Embryonic facial prominence (tissue), 1 donor: ENCODE results near the gene PIK3C2B.

Experiments used
- DNase-seq: peaks from one replicate; pipeline ENCODE4 v3.0.0-alpha.2; 2016; ENCODE audit errors: extremely low spot score

Gene PIK3C2B

DNA sequence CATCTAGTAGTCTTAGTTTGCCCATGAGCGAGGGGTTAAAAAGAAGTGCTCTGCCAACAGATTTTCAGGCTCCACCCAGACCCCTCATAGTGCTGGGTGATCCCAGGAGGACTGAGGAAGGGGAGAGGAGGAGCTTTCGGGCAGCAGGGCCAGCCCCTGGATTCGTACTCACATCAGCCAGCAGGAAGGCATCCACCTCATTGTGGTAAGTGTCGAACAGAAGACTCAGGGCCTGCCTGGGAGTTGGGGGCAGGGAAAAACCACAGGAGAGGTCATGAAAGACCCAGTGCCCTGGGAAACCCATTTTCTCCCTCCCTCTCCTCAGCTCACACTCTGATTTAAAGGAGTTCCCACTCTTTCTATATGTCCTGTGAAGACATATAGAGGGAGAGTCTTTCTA is 34.9 kb downstream of the PIK3C2B start:
- DNase-seq = no peak

DNA sequence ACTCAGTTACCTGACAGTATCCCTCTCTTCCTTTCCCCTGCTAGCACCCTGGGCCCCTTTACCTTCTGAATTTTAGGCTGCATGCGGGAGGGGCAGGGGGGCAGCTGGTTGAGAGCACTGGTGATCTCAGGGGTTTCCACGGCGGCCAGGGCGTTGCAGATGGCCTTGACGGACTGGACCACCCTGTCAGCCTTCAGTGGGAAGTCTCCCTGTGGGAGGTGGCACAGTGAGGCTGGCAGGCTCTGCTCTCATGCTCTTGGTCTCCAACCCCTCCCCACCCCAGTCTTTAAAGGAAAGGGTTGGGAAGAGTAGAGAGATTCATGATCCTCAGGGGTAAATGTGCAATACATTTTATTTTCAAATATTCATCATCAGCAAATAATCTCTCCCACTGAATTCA is 36.9 kb downstream of the PIK3C2B start:
- no peak for DNase-seq

DNA sequence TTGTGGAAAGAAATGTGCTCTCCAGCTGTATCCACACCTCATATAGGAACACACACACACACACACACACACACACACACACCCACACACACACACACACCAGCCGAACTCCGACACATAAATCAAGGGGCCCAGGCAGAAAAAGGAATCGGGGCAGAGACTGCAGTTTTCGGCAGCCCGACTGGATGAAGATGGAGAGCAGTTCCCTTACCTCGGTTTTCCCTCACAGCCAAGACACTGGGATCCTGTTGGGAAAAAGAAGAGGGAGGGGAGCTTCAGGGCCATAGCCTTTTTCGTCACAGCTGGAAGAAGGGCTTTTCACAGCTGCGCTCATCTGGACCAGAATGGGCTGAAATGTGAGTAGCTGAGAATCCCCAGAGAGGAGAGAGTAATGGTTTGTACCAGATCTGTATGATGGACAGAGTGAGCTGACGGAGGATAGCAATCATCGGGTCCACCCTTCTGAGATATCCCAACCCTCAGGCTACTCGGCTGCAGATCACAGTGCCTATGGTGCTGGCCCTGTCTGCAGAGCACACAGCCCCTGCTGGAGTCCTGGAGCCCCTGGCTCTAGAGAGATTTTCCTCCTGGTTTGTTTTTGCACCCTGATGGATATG is 37.7 kb downstream of the PIK3C2B start:
- peak; percentile 18 for DNase-seq

DNA sequence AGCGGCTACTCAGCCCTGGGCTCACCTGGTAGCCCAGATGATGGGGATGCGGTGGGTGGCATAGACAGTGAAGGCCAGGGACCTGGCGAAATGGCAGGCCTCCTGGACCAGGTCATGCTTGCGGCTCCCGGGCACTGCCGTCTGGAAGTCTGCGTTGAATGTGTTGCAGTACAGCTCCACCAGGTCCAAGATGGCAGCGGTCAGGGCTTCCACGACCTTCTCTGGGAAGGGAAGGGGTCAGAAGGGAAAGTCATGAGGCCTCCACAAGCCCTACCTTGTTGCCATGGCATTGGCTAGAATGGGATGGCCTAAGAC is 38.8 kb downstream of the PIK3C2B start:
- no peak for DNase-seq

DNA sequence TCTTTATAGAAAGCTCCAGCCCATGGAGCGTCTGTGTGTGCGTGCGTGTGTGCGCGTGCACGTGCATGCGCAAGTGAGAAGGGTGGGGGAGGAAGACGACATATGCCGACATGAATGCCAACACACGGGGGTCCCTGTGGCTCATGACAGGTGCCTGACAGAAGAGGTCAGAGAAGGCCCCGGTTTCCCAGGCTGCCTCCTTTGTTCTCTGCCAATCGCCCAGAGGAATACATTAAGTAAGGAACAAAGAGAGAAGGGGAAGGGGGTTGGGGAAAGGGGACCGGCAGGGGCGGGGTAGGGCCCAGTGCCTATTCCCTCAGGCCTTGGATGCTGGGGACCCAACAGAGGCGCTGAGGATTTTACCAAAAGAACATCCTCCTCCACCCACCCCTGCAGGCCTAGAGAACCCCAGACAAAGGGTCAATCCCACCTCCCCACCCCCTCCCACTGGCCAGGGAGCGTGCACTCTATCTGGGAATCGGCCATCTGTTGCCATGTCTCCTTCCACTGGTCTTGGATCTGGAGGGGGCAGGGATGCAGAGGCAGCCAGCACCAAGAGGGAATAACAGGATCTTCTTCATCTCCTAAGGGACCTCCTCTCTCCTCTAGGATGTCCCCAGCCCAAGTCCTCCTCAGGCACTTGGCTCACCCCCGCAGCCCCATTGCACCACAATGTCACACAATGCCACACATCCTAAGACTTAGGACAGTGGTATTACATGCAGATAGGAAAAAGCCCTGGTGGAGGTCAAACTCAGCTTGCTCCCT is 39.4 kb downstream of the PIK3C2B start:
- DNase-seq = no peak

DNA sequence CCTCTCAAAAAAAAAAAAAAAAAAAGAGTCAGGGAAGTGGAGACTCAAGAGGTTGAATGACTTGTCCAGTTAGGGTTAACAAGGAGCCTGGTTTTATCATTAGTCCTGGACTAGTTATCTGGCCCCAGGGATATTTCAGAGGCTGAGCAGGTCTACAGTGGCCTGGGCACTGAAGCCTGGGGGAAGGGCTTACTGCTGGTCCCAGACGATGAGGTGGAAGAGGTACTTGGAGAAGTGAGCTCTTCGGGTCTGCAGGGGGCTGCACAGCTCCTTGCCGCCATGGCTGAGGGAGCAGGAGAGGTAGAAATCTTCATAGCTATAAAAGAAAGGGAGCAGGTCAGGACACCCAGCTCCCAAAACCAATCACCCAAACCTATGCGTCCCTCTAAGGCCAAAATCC is 40.1 kb downstream of the PIK3C2B start:
- DNase-seq = no peak

DNA sequence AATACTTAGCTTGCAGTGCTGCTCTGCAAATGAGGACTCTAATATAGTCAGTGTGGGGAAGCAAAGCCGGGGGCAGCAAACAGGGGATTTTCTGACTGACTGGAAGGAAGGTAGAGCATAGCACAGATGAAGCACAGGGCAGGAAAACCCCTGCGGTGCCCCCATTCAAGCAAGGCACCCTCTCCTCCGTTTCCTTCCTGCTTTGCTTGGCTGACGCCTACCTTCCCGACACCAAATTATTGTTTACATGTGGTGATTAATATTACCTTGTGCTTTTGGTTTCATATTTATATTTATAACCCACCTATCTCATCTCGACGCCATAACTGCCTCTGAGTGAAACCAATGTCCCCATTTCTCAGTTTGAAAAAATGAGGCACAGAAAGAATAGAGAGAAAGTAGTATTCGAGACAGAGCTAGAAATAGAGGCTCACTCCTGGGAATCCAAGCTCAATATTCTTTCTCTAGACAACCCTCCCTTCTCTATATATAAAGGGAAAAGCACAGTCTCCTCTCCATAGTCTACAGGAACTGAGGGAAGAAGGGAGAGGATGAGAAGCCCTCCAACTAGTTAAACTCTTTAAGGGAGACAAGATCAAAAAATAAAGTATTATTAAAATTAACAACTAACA is 41.3 kb downstream of the PIK3C2B start:
- DNase-seq = no peak

DNA sequence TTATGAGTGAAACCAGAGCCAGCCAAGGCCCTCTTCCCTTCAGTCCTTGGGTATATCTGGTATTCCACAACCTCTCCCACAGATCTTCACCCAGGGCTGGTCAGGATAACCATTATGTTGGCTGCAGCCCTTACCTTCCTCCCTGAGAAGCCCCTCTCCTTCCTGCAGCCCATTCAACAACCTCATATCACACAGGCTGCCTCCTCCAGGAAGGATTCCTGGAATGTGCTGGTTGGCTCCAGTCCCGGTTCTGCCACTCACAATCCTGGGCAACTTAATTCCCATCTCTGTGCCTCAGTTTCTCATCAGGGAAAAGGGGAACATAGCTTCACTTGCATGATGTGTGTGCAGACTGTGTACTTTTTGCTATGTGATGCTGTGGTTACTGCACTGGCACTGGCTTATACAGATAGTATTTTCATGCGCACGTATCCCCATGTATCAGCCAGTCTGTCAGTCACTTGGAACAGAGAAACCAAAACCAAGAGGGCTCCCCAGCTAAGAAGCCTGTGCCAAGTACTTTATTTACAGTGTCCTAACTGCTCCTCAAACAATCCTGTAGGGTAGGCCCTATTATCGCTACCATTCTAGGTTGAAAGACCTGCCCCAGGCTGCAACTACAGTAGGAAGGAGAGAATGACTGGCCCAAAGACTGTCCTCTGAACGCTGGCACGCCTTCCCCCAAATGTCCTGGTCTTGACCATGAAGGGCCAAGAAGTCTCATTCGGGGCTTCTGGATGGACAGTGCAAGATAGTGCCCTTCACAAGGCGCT is 43.1 kb downstream of the PIK3C2B start:
- no peak for DNase-seq

DNA sequence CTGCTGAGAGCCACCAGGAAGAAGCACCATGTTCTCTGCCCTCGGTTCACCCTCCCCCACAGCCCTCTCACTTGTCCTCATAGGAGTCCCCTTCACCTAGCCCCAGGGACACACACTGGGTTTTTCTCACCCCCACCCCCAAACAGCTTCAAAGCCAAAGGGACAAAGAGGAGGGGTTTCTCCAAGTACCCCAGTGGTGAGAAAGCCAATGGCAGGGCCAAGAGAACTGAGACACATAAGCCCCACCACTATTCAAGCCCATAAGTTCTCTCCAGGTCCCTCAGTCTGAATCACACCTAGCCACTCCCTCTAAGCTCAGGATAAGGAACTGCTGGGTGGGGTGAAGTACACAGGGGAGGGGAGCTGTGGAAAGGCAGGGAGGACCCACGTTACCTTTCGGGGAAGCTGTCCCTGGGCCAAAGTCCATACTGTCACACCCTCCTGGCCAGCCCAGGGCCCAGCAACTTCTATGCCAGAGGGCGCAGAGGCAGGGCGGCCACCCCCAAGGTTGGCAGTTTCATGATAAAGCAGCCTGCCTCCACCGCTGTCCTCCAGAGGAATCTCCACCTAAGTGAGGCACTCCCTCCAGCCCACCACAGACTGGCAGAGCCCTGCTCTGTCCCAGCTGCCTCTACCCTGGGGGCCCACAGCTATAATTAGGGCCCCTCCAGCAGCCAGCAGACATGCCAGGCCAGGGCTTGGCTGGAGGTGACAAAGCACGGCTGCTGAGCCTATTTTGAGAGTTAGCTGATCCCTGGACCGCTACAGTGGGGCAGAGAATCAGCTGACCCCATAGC is 43.9 kb downstream of the PIK3C2B start:
- no peak for DNase-seq

DNA sequence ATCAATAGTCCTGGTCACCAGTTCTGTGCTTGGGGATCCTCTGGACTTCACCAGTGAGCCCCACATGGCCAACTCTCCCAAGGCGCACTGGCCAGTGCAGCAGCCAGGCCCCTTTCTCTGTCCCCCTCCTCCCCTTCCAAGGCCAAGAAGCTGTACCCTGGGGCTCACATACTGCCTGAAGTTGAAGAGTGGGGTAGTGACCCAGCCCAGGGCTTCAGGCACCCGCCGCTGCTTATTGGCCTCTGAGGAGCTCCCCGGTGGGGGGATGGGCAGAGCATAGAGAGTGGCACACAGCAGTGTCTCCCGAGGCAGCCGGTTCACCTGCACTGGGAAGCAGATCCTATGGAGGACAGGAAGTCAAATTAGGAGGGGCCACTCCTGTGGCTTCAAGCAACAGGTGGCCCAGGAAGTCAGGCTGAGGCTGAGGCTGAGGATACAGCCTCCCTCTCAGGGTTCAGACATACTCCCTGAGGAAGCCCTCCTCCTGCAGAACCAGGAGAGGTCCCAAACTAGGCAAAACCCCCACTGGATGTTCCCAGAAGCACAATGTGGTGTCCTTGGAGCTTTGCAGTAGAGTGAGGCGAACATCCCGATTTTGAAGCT is 44.8 kb downstream of the PIK3C2B start:
- no peak for DNase-seq

DNA sequence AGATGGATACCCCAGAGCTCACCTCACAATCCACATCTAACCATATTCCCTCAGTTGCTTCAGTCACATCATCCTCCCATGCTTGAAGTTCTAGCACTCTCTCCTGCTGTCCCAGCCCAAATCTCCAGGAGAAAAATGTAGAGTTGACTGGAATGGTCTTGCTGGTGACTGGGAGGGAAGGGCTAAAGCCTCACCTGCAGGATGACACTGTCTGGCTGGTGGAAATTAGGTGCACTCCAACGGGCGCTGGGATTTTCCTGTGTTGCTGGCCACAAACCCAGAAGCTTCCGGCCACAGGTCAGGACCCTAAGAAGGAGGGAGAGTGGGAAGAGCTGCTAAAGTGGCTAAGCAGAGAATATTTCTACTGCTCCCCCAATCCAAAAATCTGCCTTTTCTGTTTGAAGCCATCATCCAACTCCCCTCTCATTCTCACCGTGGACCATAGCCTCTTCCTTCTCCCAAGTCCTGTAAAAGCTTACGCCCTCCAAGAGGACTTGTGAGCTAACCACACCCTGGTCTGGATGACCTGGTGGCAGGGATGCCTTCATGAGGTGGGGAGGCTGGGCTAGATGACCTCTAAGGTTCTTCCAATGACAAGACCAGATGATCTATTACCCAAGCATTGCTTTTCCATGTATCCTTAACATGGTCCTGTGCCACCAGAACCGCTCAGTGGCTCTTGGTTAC is 45.5 kb downstream of the PIK3C2B start:
- DNase-seq = no peak

DNA sequence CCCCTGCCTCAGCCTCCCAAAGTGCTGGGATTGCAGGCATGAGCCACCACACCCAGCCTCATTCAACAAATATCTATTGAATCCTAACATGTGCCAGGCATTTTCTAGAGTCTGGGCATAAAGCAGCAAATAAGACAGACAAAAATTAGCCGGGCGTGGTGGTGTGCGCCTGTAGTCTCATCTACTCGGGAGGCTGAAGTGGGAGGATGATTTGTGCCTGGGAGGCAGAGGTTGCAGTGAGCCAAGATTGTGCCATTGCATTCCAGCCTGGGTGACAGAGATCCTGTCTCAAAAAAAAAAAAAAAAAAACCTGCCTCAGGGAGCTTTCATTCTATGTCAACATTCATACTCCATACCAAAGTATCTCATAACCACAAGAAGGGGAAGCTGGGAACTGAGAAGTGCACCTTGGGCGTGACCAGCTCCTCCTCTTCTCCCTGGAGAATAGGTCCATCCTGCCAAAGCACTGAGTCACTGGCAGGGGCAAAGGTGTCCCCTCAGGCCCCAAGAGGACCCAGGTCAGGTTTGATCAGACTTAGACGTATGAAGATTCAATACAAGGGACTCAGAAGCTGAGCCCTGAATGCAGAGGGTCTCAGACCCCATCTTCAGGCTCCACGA is 46.2 kb downstream of the PIK3C2B start:
- DNase-seq = no peak

DNA sequence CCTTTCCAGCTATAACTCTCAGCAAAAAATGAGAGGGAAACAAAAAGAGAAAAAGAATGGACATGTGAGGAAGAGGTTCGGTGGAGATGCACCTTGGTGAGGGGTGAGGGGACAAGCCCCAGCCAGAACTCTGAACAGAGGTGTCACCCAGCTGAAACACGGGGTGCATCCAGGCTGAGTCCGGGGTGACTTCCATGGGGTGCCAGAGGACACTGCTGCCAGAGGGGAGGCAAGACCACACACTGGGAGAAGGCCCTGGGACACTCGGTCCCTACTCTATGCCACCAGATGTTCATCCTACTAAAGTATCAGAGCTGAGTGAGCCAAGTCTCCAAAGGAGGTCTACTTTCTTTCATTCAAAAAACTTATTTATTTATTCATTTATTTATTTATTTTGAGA is 46.9 kb downstream of the PIK3C2B start:
- no peak for DNase-seq

DNA sequence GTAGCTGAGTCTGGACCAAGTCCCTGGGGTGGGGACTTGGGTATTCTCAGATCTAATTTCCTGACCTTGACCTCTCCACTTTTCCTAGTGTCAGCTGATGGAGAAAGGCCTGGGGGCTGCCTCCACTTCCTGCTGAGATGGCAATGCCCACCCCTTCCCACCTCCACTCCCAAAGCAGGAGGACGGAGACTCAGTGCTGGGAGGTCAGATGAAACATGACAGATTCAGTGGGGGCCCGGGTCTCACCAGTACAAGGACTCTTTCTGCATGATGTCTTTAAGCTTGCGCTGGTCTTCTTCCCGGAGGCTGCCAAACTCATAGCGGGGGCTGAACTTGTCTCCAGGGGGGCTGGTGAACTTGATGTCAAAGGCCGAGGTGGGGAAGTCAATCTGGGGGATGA is 47.4 kb downstream of the PIK3C2B start:
- no peak for DNase-seq

DNA sequence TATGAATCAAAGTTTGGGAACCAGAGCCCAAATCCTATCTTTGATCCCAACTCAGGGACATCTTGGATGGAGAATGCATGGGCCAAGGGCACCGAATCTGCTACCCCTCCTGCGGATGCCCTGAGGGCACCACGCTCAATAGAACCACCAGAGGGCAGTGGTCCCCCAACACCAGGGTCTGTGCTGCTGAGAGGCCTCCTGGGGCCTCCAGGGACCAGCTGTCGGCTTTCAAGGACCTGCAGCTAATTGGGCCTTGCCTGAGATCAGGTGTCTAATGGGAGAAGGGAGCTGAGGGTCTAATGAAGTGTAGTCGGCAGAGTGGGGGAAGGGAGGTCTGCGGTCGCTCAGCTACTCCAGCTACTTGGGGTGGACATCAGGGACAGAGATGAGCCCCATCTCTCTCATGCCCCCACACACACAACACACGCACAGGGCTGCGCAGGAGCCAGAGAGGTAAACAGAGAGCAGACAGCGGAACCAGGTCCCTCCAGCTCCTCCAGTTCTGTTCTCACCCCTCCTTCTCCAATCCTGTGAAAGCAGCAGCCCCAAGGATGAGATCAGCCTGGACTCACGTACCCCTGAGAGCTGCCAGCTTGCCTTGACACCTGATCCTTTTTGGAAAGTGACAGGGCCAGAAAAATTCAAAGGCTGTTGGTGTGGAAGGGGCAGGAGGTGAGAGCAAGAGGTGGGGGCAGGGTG is 48.0 kb downstream of the PIK3C2B start:
- DNase-seq = no peak

DNA sequence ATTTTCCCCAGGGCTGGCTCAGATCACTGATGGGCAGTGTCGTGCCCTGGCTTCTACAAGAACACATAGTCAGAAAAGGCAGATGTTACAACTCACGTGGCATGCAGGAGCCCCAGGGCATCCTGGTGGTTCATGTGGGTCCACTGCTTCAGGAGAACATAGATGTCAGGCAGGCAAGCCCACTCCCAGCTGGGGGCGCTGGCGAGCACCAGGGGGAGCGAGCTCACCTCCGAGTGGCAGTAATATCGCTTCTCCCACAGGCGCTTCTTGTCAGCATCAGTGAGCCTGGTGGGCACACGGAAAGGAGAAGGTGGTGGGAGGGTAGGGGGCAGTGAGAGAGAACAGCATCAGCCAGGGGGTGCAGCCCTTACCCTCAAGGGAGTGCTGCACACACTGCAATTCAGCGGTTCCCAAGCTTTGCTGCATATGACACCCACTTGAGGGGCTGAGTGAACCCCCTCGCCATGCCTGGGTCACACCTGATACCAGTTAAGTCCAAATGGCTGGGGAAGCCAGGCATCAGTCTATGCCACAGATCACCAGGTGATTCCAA is 48.7 kb downstream of the PIK3C2B start:
- DNase-seq = no peak
